Fibroblast of lung (primary cell): ENCODE measurements around the gene TIMM44. TPM values are rescaled to one million over a fixed set of nuclear protein-coding genes. Genes with fewer than 3 reads are reported as not detected.

Experiments
- DNase-seq, 2 donors: peaks; one replicate each; pipeline versions ENCODE4 v3.0.0 to v3.0.0-alpha.2; 2010; ENCODE audit warnings: low read depth in 2 of 2
- H2AFZ ChIP-seq: 2 replicates; pipeline ENCODE4 v1.5.1; 2012; ENCODE audit warnings: low read length, control low read depth, inconsistent platforms
- H3K27ac ChIP-seq: 2 replicates; pipeline ENCODE4 v1.5.1; 2011; ENCODE audit warnings: low read length, control low read depth; ENCODE audit not compliant: insufficient read depth
- H3K27me3 ChIP-seq: 2 replicates; pipeline ENCODE4 v1.5.1; 2011; ENCODE audit warnings: mild to moderate bottlenecking, low read length; ENCODE audit not compliant: control insufficient read depth, insufficient read depth
- H3K36me3 ChIP-seq: 2 replicates; pipeline ENCODE4 v1.5.1; 2011; ENCODE audit warnings: low read length; ENCODE audit not compliant: control insufficient read depth, insufficient read depth
- H3K4me1 ChIP-seq: 2 replicates; pipeline ENCODE4 v1.5.1; 2011; ENCODE audit warnings: low read length; ENCODE audit not compliant: control insufficient read depth, insufficient read depth; ENCODE audit errors: extremely low read depth
- H3K4me2 ChIP-seq: 2 replicates; pipeline ENCODE4 v1.5.1; 2011; ENCODE audit warnings: low read length, control low read depth; ENCODE audit not compliant: insufficient read depth; ENCODE audit errors: extremely low read depth
- H3K4me3 ChIP-seq, 4 experiments: fragments of 200-600 bp in 1 of 4; sonication (generic) in 1 of 4; replicated peaks in 1 of 4; 2 replicates each; pipeline ENCODE4 v1.5.1; 2011 to 2016; ENCODE audit warnings: low read length in 4 of 4, low read depth in 3 of 4, mild to moderate bottlenecking in 3 of 4, control low read depth in 2 of 4, inconsistent platforms in 1 of 4, mixed read lengths in 1 of 4; ENCODE audit not compliant: insufficient read depth in 1 of 4; ENCODE audit errors: control extremely low read depth in 1 of 4
- H3K79me2 ChIP-seq: 2 replicates; pipeline ENCODE4 v1.5.1; 2012; ENCODE audit warnings: mild to moderate bottlenecking, low read length, inconsistent platforms; ENCODE audit not compliant: control insufficient read depth, insufficient read depth
- H3K9ac ChIP-seq: 2 replicates; pipeline ENCODE4 v1.5.1; 2011; ENCODE audit warnings: mild to moderate bottlenecking, low read length, control low read depth; ENCODE audit not compliant: insufficient read depth
- H3K9me3 ChIP-seq: 2 replicates; pipeline ENCODE4 v1.5.1; 2012; ENCODE audit warnings: low read depth, low read length; ENCODE audit not compliant: control insufficient read depth, insufficient read depth
- H4K20me1 ChIP-seq: 2 replicates; pipeline ENCODE4 v1.5.1; 2011; ENCODE audit warnings: low read length; ENCODE audit not compliant: control insufficient read depth, insufficient read depth; ENCODE audit errors: extremely low read depth
- CTCF ChIP-seq, 2 donors: IDR thresholded peaks in 1 of 2; conservative IDR thresholded peaks in 1 of 2; 1 replicate in 1 of 2; 2 replicates in 1 of 2; pipeline ENCODE4 v1.5.1; 2011 to 2012; ENCODE audit warnings: low read length in 2 of 2, control low read depth in 1 of 2, inconsistent platforms in 1 of 2, low read depth in 1 of 2, mild to moderate bottlenecking in 1 of 2
- EZH2 ChIP-seq: IDR thresholded peaks from 2 replicates; pipeline ENCODE4 v1.5.1; 2012; ENCODE audit warnings: low read length, control low read depth, mild to moderate bottlenecking; ENCODE audit errors: missing control alignments
- polyA plus RNA-seq, 2 donors: library from polyadenylated mRNA; depleted of rRNA in 1 of 2; stranded (reverse) in 1 of 2; unstranded in 1 of 2; fragments of >200 nt; gene quantifications; 2 replicates each; pipeline ENCODE4 v1.2.1, GENCODE V29; 2011 to 2012; ENCODE audit warnings: missing spikeins in 1 of 2
- total RNA-seq: library from RNA; depleted of rRNA; stranded (reverse); fragments of >200 nt; gene quantifications from 2 replicates; pipeline ENCODE4 v1.2.1, GENCODE V29; 2014

The TIMM44 gene
- total and polyA plus RNA-seq, 2 donors (not counting 1 experiment from before 2014, with no cell fraction given), result 29.5 to 56.1 TPM

DNA sequence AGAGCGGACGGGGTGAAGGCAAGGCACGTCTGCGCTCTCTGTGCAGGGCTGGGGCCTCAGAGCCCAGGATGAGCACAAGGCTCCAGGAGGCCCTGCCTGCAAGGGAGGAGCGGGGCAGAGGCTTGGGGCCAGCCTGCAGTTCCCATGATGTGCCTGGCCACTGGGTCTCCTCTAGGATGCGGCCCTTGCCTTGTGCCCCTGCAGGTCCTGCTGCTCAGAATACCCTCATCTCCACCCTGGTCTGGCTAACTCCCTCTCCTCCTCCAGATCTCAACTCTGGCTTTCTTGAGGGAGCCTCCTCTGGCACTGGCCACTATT, 34.2 kb upstream of the TIMM44 start:
- no peaks in the 10 kb centered on the region for H4K20me1 ChIP-seq
- peaks cover 29% of the 10 kb centered on the region for H3K36me3 ChIP-seq

DNA sequence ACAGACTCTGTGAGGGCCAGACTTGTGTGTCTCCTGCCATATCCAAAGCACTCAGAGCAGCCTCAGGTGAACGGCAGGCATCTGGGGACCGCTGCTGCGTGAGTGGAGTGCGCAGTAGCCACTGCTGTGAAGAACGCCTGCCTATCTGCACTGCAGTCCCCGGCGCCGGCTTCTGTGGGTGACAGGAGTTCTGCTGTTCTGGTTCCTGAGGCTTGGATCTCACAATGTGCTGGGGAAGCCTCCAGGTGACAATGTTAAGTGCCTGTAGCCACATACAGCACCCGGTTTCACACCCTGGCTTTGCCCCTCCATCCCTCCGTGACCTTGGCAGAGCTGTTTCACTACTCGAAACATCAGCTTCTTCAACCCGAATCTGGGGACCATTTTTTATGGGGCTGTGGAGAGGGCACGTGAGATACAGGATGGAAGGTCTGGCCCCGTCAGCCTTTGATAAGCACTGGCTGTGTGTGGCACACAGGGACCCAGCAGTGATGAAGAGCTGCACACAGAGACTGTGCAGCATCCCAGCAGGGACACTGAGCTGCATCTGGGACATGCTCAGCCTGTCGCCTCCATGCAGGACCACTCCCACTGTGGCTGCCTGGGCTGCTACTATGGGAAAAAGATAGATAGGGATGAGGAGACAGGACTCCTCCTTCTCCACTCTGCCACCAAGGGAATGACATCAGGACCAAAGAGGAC, 33.7 kb upstream of the TIMM44 start:
- TF ChIP-seq EZH2, result no peak
- no peak for TF ChIP-seq CTCF (conservative IDR thresholded peaks at IDR 0.05 in 1 of 2, IDR thresholded peaks at IDR 0.05 in 1 of 2; ENCODE audit: low read depth in 1 of 2, low read length in 2 of 2)
- Histone ChIP-seq H3K79me2 (no peaks in the 10 kb centered on the region), H3K27me3 (no peaks in the 10 kb centered on the region), H3K4me3 (no peak overlapping the region), H3K9ac (no peak overlapping the region), H2AFZ (no peak overlapping the region), H3K4me2 (no peak overlapping the region), H3K9me3 (no peaks in the 10 kb centered on the region), H3K36me3 (peaks cover 29% of the 10 kb centered on the region), H4K20me1 (no peaks in the 10 kb centered on the region), H3K4me1 (peaks cover 2% of the 10 kb centered on the region), H3K27ac (no peak overlapping the region)
- no peak for DNase-seq

More for the DNA sequence above, 34.2 kb upstream of the TIMM44 start:
- Histone ChIP-seq H3K4me3 (no peak overlapping the region), H2AFZ (no peak overlapping the region), H3K9me3 (no peaks in the 10 kb centered on the region), H3K79me2 (peaks cover 2% of the 10 kb centered on the region), H3K27ac (no peak overlapping the region), H3K9ac (no peak overlapping the region), H3K27me3 (no peaks in the 10 kb centered on the region), H3K4me1 (peaks cover 2% of the 10 kb centered on the region), H3K4me2 (no peak overlapping the region)
- no peak for DNase-seq
- no peak for TF ChIP-seq EZH2
- TF ChIP-seq CTCF (conservative IDR thresholded peaks at IDR 0.05 in 1 of 2, IDR thresholded peaks at IDR 0.05 in 1 of 2; ENCODE audit: low read depth in 1 of 2, low read length in 2 of 2), result no peak

- no peaks in the 10 kb centered on the region for H3K79me2 ChIP-seq
- H3K4me1 ChIP-seq, result peaks cover 2% of the 10 kb centered on the region
- no peak overlapping the region for H2AFZ ChIP-seq
- no peak overlapping the region for H3K4me2 ChIP-seq
- H3K9me3 ChIP-seq, result no peaks in the 10 kb centered on the region
- no peak for DNase-seq
- TF ChIP-seq CTCF (conservative IDR thresholded peaks at IDR 0.05 in 1 of 2, IDR thresholded peaks at IDR 0.05 in 1 of 2; ENCODE audit: low read depth in 1 of 2, low read length in 2 of 2), result no peak
- TF ChIP-seq EZH2, result no peak
- no peaks in the 10 kb centered on the region for H4K20me1 ChIP-seq
- no peak overlapping the region for H3K4me3 ChIP-seq
- no peaks in the 10 kb centered on the region for H3K27me3 ChIP-seq
- peaks cover 34% of the 10 kb centered on the region for H3K36me3 ChIP-seq
- no peak overlapping the region for H3K9ac ChIP-seq
- H3K27ac ChIP-seq, result no peak overlapping the region
Measured at GRCh38 chr19:7976461-7976860, 33.0 kb upstream of the TIMM44 start.
